Stimulated activated CD8-positive, alpha-beta memory T cell treated with anti-CD3 and anti-CD28 coated beads, Interleukin-12 subunit alpha, Interleukin-12 subunit beta, amount 100 ng/mL, for 24 hours (primary cell): ENCODE data around the gene SLC25A43.
"Not testable (repeated sequence)": the region's sequence is repeated elsewhere in the genome, so short reads cannot be mapped to it uniquely, and the experiment has no call there.

Source experiments
- DNase-seq: peaks from one replicate; pipeline ENCODE4 v3.0.0-alpha.2; 2020; ENCODE audit errors: extremely low read depth

The SLC25A43 gene

DNA sequence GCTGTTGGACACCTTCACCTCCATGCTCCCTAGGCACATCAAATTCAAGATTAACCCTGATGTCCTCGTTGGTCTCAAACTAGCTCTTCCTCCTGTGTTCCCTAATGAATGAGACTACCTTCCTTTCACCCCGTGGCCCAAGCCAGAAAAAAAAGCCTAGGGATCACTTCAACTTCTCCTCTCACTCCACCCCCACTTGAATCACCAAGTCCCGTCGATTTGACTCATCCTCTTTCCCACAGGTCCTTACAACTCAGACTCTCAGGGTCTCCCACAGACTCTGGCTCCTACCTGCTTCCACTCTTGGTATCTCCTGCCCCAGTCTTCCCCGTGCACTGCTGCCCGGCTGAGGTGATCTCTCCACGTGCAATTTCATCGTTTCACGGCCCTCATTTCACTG lies 8.5 kb downstream of the SLC25A43 start:
- no peak for DNase-seq

DNA sequence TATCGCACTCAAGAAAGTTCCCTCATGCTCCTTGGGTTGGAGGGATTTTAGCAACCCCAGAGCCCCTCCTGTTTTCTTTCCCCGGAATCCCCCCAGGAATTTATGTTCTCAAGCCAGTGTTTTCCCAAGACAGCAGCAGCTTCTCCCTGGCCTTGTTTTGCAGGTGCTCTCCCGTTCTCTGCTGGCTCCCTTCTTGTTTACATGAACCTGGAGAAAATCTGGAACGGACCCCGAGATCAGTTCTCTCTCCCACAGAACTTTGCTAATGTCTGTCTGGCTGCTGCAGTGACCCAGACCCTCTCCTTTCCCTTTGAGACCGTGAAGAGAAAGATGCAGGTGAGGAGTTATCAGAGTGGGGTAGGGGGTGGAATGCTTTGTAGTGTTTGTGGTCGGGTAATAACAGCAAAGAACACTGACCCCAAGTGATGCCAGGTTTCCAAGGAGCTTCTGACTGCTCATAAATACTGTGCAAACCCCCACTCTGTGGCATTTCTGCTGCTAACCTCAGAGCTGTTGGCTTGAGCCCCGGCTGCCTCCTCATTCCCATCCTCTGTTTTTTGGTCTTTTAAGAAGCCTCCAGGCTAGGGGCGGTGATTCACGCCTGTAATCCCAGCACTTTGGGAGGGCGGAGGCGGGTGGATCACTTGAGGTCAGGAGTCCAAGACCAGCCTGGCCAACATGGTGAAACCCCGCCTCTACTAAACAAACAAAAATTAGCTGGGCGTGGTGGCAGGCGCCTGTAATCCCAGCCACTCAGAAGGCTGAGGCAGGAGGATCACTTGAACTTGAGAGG lies 11.1 kb downstream of the SLC25A43 start:
- no peak for DNase-seq

DNA sequence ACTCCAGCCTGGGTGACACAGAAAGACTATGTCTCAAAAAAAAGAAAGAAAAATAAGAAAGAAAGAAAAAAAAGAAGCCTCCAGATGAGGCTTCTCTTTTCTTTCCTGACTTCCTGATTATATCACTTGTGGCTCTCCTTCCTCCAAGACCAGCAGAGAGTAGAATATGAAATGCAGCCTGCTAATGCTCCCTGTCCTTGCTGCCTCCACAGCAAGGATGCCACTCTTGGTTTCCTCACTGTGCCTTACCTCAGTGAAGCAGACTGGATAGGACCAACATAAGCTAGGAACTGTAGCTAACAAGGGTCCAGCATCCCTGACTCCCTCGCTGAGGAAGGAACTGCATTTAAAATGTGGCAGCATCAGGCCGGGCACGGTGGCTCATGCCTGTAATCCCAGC lies 11.7 kb downstream of the SLC25A43 start:
- DNase-seq, result no peak

DNA sequence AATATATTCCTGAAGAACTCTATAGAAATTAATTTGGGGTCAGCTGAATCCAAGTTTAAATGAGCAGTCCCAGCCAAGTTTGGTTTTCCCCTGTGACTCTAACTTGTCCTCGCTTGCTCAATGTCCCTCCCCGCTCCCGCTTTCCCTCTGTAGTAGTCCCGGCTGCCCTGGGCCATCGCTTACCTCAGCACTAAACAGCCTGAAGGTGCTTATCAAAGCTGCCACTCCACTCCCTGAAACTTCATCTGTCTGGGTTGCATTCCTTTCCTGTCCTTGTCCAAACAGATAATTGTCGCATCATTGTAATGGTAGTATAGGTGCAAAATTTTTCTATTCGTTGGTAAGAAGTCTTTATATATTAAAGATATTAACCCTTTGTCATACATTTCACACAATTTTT lies 12.8 kb downstream of the SLC25A43 start:
- no peak for DNase-seq

DNA sequence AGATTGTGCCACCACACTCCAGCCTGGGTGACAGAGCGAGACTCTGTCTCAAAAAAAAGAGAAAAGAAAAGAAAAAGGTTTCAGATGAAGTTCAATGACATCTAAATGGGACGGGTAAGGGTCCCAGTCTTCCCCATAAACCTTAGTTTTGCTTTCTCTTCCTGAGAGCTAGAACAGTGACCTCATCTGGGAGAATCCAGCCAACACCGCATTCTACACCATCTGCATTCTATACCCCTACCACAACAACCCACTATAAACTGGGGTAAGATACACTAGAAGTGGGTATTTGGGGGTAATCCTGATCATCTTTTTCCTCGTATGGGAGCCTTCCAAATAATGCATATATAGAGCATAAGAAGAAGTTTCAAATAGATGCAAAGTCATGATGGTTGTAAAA lies 18.2 kb downstream of the SLC25A43 start:
- no peak for DNase-seq

DNA sequence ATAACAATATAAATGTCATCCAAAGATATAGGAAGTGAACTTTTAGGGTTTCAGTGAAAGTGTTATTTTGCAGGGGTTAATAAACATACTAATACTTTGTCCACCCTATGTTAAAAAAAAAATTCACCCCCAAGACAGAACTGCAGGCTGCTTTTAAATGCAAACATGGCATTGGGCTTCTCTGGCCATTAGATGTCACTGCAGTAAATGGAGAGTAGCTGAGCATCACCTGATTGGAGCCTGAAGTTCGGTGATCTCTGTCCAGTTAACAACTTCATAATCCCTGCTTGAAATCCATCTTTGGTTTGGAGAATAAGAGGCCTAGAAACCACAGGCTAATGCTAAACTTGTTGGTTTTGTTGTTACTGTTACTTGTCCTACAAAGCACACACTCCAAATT lies 18.7 kb downstream of the SLC25A43 start:
- no peak for DNase-seq

DNA sequence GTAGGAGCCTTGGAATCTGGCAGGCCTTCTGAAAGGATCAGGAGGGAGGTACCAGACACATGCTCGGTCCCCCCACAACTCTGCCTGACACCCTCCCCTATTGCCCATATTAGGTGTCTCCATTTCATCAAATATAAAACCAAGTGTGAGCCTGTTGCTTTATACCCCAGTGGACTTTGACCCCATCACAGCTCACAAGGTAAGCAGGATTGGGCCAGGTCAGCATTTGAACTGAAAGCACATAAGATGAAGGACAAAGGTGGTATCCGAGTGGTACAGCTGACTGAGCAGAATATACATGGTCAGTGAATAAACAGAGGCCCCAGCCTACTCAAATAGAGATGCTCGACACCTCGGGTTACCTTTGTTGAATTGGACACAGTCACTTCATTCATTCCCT lies 20.0 kb downstream of the SLC25A43 start:
- DNase-seq, result no peak

DNA sequence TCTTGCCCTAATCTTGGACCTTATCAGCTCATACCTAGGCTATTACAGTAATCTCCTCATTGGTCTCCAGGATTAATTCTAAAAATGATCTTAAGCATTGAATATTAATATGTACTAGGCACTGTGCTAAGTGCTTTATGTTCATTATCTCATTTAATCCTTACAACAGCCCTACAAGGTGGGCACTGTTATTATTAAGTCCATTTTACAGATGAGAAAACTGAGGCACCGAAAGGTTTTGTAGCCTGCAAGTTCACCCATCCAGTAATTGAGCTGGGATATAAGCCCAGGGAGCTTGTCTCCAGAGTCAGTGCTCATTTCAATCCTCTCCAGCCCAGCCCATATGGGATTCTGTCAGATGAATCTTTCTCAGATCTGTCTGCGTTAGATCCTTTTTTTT lies 20.8 kb downstream of the SLC25A43 start:
- DNase-seq, result no peak

DNA sequence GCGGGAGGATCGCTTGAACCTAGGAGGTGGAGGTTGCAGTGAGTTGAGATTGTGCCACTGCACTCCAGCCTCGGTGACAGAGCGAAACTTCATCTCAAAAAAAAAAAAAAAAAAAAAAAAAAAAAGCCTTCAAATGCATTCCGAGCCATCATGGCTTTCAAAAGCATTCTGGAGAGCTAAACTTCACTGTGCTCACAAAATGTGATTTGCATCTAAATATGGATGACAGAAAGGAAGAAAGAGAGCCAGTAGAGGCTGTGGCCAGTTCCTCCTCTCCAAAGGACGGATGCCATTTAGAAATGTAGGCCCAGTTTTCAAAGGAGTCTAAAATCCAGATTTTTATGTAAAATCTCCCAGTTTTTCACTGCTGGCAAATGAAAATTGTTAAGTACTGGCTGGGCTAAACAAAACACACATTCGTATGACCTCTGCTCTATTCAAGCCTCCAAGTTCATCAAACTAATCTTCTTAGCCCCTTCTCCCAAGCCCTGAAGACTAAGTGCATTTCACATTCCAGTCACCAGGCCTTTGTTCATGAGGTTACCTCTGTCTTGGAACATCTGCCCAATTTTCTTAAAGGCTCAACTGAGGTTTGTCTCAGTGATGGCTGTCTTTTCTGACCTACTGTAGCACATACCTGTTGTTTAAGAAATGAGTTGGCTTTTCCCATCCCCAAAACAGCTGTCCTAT lies 22.0 kb downstream of the SLC25A43 start:
- no peak for DNase-seq

DNA sequence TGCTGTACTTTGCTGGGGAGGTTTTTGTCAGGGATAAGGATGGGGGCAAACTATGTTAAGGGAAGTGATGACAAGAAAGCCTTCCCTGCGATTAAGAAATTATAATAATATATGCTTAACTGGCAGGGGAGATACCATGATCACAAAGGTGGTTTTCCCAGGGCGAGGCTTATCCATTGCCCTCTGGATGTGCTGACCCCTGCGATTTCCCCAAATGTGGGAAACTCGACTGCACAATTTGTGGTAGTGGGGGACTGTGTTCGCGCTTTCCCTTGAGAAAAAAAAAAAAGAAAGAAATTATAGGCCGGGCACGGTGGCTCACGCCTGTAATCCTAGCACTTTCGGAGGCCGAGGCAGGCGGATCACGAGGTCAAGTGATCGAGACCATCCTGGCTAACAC lies 24.5 kb downstream of the SLC25A43 start:
- DNase-seq, result no peak

DNA sequence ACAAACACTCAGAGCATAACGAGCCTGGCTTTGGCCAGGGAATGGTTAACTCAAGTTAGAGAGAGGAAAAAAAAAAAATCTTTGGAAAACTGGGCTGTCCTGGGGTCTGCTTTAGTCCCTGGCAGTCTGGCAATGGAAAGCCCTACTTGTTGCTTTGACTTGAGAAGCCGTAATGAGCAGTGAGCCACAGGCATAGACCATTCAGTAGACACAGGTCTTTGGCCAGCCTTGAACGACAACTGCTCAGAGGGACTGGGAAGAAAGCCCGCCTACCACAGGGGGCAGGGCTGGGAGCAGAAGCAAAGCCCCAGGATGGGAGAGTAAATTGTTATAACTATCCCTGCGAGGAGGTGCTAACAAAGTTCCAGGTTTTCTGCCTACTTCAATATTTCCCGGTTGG lies 25.9 kb downstream of the SLC25A43 start:
- DNase-seq, result no peak

DNA sequence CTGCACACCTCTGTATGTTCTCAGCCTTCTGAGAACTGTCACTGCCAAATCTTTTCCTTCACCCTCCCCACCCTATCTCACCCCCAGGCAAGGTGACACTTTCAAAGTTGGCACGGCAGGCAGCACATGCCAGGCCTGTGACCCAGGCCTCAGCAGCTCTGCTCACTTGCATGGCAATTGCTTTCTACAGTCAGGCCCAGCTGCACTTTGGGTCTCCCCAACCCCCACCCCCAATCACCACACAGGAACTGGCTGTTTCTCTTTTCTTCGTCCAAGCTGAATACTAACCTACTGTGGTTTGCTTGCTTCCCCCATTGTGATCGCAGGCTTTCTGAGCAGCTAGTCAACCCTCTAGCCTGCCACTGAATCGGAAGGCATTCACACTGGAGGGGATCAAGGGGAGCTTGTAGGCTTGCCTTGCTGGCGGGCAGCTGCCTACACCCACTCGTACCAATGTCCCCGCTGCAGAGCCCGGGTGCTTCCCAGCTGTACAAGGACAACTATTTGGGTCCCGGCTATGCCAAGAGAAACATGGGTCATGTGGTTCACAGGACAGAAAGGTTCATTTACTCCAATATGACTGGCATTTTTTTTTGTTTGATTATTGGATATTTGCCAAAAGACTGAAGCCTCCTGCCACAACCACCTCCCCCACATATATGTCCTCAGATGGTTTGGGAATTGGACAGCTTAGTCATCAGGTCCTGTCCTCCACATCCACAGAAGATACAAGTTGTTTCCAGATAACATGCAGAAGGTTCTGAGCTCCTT lies 28.1 kb downstream of the SLC25A43 start:
- DNase-seq, result no peak

DNA sequence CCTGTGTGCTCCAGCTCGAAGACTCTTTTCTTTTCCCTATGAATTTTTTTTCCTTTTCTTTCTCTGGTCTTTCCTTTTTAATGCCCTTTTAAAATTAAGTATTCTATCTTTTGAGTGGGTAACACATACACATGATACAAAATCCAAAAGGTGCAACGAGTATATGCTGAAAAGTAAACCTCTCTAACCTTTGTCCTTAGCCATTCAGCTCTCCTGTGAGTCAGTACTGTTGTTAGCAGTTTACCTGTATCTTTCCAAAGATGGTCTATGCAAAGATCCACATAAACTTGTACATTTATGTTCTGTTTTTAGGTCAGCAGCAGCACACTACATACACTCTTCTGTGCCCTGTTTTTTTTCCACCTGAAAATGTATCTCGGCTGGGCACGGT lies 28.7 kb downstream of the SLC25A43 start:
- DNase-seq, result no peak

DNA sequence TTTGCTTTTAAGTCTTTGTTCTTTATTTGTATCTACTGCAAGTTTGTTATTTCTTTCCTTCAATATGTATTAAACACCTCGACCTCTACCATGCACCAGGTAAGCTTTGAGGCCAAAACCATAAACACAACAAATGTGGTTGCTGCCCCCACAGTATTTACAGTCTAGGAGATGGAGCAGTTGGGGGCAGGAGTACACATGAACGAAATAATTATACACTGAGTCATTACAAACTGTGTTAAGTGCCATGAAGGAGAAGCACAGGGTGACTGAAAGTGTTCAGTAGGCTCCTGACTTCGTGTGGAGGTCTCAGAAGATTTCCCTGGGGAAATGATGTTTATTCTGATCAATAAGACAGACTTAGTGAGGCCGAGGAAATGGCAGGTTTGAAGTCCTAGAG lies 30.3 kb downstream of the SLC25A43 start:
- DNase-seq, result no peak

DNA sequence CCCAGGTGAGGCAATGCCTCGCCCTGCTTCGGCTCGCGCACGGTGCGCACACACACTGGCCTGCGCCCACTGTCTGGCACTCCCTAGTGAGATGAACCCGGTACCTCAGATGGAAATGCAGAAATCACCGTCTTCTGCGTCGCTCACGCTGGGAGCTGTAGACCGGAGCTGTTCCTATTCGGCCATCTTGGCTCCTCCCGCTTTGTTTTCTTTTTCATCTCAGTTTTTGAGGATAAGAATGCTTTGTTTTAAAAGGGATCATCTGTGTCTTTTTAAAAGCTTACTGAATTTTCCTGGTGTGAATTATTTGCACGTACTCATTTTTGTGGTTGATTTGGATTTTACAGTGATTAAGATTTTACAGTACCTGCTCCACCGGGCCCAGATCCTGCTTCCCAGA lies 42.2 kb downstream of the SLC25A43 start:
- DNase-seq, result not testable (repeated sequence)

DNA sequence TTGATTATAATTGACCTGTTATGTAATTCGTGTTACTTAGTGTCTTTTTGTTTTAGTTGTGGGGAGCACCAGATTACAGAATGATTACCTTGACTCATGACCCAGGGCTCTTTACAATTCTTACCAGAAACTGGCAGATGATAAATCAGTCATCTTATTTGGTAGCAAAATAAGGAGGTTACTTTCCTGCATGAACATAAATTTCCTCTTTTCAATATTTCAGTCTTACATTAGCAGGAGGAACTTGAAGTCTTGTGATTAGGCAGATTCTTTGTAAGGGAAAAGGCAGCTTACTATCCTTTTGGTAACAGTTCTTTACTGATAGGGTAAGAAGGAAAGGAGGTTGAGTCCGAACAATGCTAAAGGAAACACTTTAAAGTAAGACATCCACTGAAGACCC lies 43.1 kb downstream of the SLC25A43 start:
- DNase-seq, result no peak

DNA sequence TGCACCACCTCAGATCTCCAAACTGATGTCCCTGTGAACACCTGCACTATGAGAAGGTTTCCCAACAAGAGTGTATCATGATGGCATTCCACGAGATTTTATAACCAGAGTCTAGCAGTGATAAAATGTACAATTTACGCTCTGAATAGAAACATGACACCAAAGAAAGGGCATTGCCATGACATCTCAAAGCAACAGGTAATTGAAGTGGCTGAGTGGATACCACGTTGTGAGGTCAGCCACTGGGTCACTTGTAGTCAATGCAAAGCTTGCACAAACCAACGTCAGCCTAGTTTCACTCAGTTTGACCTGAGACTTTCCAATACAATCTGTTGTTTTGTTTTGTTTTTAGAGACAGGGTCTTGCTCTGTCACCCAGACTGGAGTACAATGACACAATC lies 54.1 kb downstream of the SLC25A43 start:
- DNase-seq, result no peak

DNA sequence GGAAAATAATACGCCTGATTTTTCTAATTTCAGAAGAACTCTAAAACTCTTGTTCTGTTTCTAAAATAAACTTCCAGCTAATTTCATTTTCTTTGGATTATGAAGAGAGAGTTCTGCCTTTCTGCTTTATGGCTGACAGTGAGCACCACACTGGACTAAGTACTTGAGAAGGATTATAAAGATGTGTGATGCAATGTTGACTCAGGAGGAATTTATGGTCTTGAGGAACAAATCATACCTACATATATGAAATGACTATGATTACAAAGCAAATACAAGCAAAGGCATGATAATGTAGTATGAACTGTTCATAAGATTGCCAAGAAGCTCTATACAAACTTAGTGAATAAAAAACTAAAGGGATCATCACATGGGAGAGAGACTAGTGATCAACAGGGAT lies 56.1 kb downstream of the SLC25A43 start:
- DNase-seq, result no peak

DNA sequence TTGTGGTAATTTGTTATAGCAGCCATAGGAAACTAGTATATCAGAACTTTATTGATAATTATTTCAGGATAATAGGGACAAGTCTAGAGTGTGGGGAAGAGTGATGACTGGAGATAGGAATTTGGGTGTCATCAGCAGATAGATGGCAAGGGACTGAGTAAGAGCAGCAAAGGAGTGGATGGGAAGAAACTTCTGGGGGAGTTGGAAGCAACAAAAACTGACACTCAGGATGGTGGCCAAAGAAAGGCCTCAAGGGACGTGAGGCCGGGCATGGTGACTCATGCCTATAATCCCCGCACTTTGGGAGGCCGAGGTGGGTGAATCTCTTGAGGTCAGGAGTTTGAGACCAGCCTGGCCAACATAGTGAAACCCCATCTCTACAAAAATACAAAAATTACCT lies 60.0 kb downstream of the SLC25A43 start:
- DNase-seq, result no peak

DNA sequence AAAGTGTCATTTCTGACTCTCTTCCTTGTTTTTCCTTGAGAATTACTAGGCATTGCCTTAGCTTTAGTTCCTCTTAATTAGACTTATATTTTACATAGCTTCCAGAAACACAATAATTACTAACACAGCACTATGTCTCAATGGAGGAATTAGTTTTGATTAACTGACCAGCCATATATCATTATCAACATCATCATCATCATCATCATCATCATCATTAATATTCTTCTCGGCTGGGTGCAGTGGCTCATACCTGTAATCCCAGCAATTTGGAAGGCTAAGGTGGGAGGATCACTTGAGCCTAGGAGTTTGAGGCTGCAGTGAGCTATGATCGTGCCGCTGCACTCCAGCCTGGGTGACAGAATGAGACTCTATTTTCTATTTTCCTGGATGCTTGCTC lies 66.4 kb downstream of the SLC25A43 start:
- no peak for DNase-seq

DNA sequence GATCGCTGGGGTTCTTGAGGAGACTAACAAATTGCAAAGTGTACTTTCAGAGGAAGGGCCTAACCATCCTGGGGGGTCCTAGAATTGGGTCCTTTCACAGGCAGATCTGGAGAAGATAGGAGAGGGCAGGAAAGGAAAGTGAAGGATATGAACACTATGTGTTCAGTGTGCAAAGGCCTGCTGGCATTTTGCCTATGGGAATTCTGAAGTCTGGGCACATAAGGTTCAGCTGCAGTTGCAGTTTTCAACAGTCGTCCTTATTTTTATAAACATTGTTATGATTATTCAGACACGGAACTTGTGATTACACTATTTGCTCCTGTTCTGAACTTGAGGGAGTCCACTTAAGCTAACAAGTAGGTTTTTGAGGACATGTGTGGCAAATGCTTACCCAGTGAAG lies 67.8 kb downstream of the SLC25A43 start:
- DNase-seq, result no peak

DNA sequence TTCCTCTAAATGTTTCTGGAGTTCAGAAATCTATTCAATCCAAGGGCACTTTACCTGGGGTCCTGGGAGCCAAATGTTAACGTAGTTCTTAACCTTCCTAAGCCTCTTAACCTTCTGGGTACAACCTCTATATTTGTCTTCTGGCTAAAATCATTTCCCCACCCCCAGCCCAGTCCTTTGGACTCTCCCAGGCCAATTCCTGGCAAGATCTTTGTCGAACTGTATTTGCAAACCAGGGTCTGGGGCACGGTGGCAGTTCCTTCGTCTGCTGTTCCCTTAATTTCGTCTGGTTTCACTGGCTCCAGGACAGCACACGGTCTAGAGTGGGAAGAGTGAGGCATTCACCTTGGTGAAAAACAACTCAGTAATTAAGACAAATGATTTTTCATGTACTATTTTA lies 68.3 kb downstream of the SLC25A43 start:
- no peak for DNase-seq
